Progenitor cell of endocrine pancreas (in vitro differentiated cells): Measurements from ENCODE around the gene CCDC78. TPM values are rescaled to one million over a fixed set of nuclear protein-coding genes. Genes with fewer than 3 reads are reported as not detected.

ENCODE experiments used
- DNase-seq: peaks from one replicate; pipeline ENCODE4 v3.0.0; 2021; ENCODE audit warnings: low spot score; ENCODE audit not compliant: unreplicated experiment
- H3K27ac Mint-ChIP-seq: 2 replicates; pipeline ENCODE4 v1.8.0; 2021; ENCODE audit warnings: mild to moderate bottlenecking, moderate library complexity, mixed read lengths
- H3K27me3 Mint-ChIP-seq: 2 replicates; pipeline ENCODE4 v1.8.0; 2021; ENCODE audit warnings: mixed read lengths
- H3K36me3 Mint-ChIP-seq: 2 replicates; pipeline ENCODE4 v1.8.0; 2022; ENCODE audit warnings: mixed read lengths; ENCODE audit not compliant: insufficient read depth
- H3K4me1 Mint-ChIP-seq: 2 replicates; pipeline ENCODE4 v1.8.0; 2021; ENCODE audit warnings: low read depth, mixed read lengths
- H3K4me3 Mint-ChIP-seq: 2 replicates; pipeline ENCODE4 v1.8.0; 2021; ENCODE audit warnings: low read depth, mild to moderate bottlenecking, moderate library complexity, mixed read lengths
- H3K9me3 Mint-ChIP-seq: 2 replicates; pipeline ENCODE4 v1.8.0; 2021; ENCODE audit warnings: low read depth, mixed read lengths
- total RNA-seq: library from RNA; stranded (reverse); gene quantifications from 2 replicates; pipeline ENCODE4 v1.2.1, GENCODE V29; 2021
- TF ChIP-seq, protein P1 (sequence below): fragments of 200-600 bp; sonication (generic); IDR thresholded peaks from one replicate; pipeline ENCODE4 v1.5.0; 2021; ENCODE audit warnings: antibody characterized with exemption, mild to moderate bottlenecking; ENCODE audit not compliant: unreplicated experiment

CCDC78 gene
- total RNA-seq, 1 donor from 2014 or later, result 3.2 TPM

DNA sequence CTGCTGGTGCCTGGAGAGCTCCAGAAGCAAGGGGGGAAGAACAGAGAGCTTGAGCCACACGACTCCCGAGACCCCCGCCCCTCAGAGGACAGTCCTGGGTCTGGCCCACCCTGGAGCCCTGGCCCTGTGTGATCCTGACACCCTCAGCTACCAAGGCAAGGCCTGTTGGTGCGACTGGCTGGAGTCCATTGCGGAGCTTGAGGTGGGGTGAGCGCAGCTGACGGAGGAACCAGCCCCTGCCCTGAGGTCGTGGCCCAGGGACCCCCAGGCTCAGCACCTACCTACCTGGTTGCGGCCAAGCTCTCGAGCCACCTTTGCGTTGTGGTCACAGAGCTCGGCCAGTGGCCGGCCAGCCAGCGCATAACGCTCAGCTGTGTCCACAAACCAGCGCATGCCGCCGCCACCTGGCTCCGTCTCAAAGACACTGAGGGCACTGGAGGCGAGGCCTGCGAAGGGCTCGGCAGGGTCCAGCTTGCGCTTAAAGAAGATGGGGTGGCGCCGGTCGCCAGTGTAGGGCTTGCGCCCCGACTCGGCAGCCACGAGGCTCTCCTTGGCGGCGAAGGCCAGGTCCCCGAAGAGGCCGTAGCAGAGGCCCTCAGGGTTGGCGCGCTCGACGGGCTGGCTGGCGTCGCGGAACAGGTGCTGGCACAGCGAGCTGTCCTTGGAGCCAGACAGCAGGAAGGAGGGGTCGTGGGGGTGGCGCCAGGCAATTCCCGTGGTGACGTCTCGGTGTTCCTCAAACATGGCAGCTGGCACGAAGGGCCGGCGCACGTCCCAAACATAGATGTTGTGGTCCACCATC is 39.6 kb downstream of the CCDC78 start:
- Mint-ChIP-seq H3K4me1 (peaks cover 11% of the 10 kb centered on the region), H3K36me3 (peaks cover 9% of the 10 kb centered on the region), H3K27ac (no peak overlapping the region), H3K9me3 (no peaks in the 10 kb centered on the region), H3K4me3 (peak overlapping the region; percentile 45), H3K27me3 (peaks cover 5% of the 10 kb centered on the region)
- TF ChIP-seq, protein P1, sequence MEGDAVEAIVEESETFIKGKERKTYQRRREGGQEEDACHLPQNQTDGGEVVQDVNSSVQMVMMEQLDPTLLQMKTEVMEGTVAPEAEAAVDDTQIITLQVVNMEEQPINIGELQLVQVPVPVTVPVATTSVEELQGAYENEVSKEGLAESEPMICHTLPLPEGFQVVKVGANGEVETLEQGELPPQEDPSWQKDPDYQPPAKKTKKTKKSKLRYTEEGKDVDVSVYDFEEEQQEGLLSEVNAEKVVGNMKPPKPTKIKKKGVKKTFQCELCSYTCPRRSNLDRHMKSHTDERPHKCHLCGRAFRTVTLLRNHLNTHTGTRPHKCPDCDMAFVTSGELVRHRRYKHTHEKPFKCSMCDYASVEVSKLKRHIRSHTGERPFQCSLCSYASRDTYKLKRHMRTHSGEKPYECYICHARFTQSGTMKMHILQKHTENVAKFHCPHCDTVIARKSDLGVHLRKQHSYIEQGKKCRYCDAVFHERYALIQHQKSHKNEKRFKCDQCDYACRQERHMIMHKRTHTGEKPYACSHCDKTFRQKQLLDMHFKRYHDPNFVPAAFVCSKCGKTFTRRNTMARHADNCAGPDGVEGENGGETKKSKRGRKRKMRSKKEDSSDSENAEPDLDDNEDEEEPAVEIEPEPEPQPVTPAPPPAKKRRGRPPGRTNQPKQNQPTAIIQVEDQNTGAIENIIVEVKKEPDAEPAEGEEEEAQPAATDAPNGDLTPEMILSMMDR, result no peak
- no peak for DNase-seq

DNA sequence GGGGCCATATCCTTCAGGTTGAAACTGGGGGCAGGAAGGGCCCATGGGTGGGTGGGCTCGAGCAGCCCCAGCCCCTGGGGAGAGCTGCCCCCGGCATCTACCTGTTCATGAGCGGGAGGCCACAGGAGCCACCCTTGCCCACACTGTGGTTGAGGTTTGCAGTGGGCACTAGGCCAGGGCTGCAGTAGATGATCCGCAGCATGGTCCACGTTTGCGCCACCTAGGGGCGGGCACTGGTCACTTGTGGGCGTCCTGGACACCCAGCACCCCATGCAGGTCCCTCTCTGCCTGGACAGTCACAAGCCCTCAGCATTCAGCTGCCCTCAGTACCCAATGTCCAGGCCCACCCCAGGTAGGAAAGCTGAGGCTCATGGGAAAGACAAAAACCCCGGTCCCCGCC is 40.3 kb downstream of the CCDC78 start:
- peak overlapping the region; percentile 45 for H3K4me3 Mint-ChIP-seq
- H3K36me3 Mint-ChIP-seq, result peaks cover 10% of the 10 kb centered on the region
- no peaks in the 10 kb centered on the region for H3K9me3 Mint-ChIP-seq
- peaks cover 2% of the 10 kb centered on the region for H3K27me3 Mint-ChIP-seq
- TF ChIP-seq, protein P1, result peak; percentile 52
- no peak for DNase-seq
- no peak overlapping the region for H3K27ac Mint-ChIP-seq
- peaks cover 15% of the 10 kb centered on the region for H3K4me1 Mint-ChIP-seq

DNA sequence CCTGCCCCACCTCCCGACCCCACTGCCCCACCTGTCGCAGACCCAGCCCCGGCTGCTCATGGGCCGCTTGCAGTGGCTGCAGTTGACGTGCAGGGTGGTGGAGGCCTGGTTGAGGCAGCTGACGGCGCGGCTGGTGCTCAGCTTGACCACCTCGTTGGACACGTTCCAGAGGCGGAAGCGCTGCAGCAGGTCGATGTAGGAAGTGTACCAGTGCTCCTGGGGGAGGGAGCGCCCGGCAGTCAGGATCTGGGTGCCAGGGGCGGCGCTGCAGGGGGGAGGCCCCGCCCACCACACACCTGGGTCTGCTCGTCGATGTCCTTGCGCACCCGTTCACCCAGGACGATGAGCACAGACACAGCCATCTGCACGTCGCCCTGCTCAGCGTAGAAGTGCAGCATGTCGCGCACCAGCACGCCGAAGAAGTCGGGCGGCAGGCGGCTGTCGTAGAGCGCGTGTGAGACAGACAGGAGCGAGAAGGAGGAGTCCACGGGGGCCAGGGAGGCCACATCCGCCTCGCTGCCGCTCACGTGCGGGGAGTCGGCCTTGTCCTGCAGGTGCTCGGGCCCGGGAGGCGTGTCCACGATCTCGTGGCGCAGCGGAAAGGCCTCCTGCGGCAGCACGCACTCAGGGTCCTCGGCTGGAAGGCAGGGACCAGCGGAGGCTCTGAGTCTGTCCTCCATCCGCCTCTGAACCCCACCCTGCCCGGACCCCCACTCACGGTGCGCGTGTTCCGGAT is 41.1 kb downstream of the CCDC78 start:
- Mint-ChIP-seq H3K9me3 (no peaks in the 10 kb centered on the region), H3K27ac (no peak overlapping the region), H3K27me3 (no peaks in the 10 kb centered on the region), H3K36me3 (peaks cover 10% of the 10 kb centered on the region), H3K4me1 (peaks cover 16% of the 10 kb centered on the region), H3K4me3 (no peak overlapping the region)
- no peak for DNase-seq
- TF ChIP-seq, protein P1, result no peak

DNA sequence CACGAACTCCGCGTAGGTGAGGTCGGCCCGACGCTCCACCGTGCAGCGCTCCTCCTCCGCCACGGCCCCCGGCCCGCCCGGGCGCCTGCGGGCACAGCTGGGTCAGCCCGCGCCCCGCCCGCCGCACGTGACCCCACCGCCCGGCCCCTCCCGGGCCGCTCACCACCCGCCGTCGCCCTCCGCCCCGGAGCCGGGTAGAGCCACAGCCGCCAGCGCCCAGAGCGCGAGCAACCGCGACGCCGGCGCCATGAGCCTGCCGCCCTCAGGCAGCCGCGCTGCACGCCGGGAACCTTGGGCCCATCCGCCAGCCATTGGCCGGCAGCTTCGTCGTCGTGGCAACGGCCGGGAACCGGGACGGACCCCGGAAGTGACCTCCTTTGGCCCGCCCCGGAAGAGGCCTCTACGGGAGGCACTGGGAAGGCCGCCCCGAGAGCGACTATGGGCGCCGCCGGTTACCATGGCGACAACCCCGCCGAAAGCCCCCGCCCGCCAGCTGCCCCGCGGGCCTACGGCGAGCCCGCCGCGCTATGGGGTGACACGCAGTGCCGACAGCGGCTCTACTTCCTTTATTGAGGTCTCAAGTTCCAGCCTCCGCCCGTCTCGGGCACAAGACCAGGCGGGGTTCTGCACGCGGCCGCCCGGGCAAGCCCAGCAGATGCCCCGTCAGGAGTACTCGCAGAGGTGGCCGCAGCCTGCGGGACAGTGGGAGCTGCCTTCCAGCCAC is 42.0 kb downstream of the CCDC78 start, which contains the start of gene JMJD8:
TSS of gene JMJD8 (minus strand) at position 264 of the 724 bp plus-strand sequence. CDS start at position 249, 15 bp downstream.
- Mint-ChIP-seq H3K9me3 (no peaks in the 10 kb centered on the region), H3K27ac (peak within 1 kb of the TSS; percentile 76), H3K27me3 (no peaks in the 10 kb centered on the region), H3K4me3 (peak within 1 kb of the TSS; percentile 79), H3K4me1 (peaks cover 11% of the 10 kb centered on the region), H3K36me3 (peaks cover 10% of the 10 kb centered on the region)
- TF ChIP-seq, protein P1, result no peak
- peak; percentile 91 for DNase-seq
